NT2/D1 (cell line): ENCODE measurements around the gene DISP2.

Experiments used
- DNase-seq: peaks from one replicate; pipeline ENCODE4 v3.0.0-alpha.2; 2011; ENCODE audit warnings: low read depth, low spot score
- H3K27me3 ChIP-seq: 2 replicates; pipeline ENCODE4 v1.6.0; 2011; ENCODE audit warnings: mild to moderate bottlenecking; ENCODE audit not compliant: insufficient read length, insufficient read depth
- H3K36me3 ChIP-seq: 2 replicates; pipeline ENCODE4 v1.6.1; 2011; ENCODE audit warnings: mild to moderate bottlenecking, low read length, mixed read lengths; ENCODE audit not compliant: insufficient read depth, insufficient read length
- H3K4me1 ChIP-seq: 2 replicates; pipeline ENCODE4 v1.5.1; 2011; ENCODE audit not compliant: insufficient read depth, insufficient read length
- H3K4me3 ChIP-seq: 2 replicates; pipeline ENCODE4 v1.5.1; 2011; ENCODE audit warnings: low read depth; ENCODE audit not compliant: insufficient read length
- H3K9ac ChIP-seq: 2 replicates; pipeline ENCODE4 v1.6.0; 2011; ENCODE audit warnings: low read depth; ENCODE audit not compliant: insufficient read length
- H3K9me3 ChIP-seq: 2 replicates; pipeline ENCODE4 v1.5.1; 2011; ENCODE audit warnings: mild to moderate bottlenecking, low read length; ENCODE audit not compliant: insufficient read depth
- SUZ12 ChIP-seq: IDR thresholded peaks from 2 replicates; pipeline ENCODE4 v1.6.1; 2011; ENCODE audit not compliant: insufficient read length, insufficient read depth; ENCODE audit errors: extremely low read depth
- YY1 ChIP-seq: IDR thresholded peaks from 2 replicates; pipeline ENCODE4 v1.6.1; 2011; ENCODE audit not compliant: insufficient read length, insufficient read depth
- ZNF274 ChIP-seq: IDR thresholded peaks from 2 replicates; pipeline ENCODE4 v1.6.1; 2011; ENCODE audit warnings: mild to moderate bottlenecking, low read depth, low read length

Gene DISP2

GRCh38 chr15:40313531-40314398 lies 44.3 kb upstream of the DISP2 start:
- DNase-seq, result no peak

GRCh38 chr15:40314723-40315276 lies 43.2 kb upstream of the DISP2 start:
- TF ChIP-seq ZNF274 (no peak), YY1 (no peak), SUZ12 (no peak)
- peaks cover 4% of the 10 kb centered on the region for H3K27me3 ChIP-seq
- no peaks in the 10 kb centered on the region for H3K9me3 ChIP-seq
- no peak for DNase-seq
- no peaks in the 10 kb centered on the region for H3K36me3 ChIP-seq
- H3K4me1 ChIP-seq, result peaks cover 4% of the 10 kb centered on the region
- H3K4me3 ChIP-seq, result no peak overlapping the region
- no peak overlapping the region for H3K9ac ChIP-seq

More at GRCh38 chr15:40313531-40314398, 44.3 kb upstream of the DISP2 start:
- Histone ChIP-seq H3K9ac (no peak overlapping the region), H3K4me1 (peaks cover 9% of the 10 kb centered on the region), H3K27me3 (peaks cover 4% of the 10 kb centered on the region), H3K9me3 (no peaks in the 10 kb centered on the region), H3K4me3 (no peak overlapping the region), H3K36me3 (no peaks in the 10 kb centered on the region)
- TF ChIP-seq SUZ12 (no peak), ZNF274 (no peak), YY1 (no peak)

GRCh38 chr15:40316931-40317330 lies 41.1 kb upstream of the DISP2 start:
- Histone ChIP-seq H3K9me3 (no peaks in the 10 kb centered on the region), H3K27me3 (peaks cover 3% of the 10 kb centered on the region), H3K4me3 (no peak overlapping the region), H3K9ac (no peak overlapping the region), H3K4me1 (peaks cover 8% of the 10 kb centered on the region), H3K36me3 (no peaks in the 10 kb centered on the region)
- no peak for DNase-seq
- TF ChIP-seq YY1, result no peak
- TF ChIP-seq SUZ12, result no peak
- TF ChIP-seq ZNF274, result no peak

GRCh38 chr15:40317580-40317979 lies 40.4 kb upstream of the DISP2 start:
- H3K4me1 ChIP-seq, result peaks cover 13% of the 10 kb centered on the region
- no peak for DNase-seq
- H3K9me3 ChIP-seq, result no peaks in the 10 kb centered on the region
- TF ChIP-seq YY1 (no peak), SUZ12 (no peak), ZNF274 (no peak)
- H3K4me3 ChIP-seq, result no peak overlapping the region
- H3K27me3 ChIP-seq, result peaks cover 4% of the 10 kb centered on the region
- no peak overlapping the region for H3K9ac ChIP-seq
- no peaks in the 10 kb centered on the region for H3K36me3 ChIP-seq

- H3K4me1 ChIP-seq, result peaks cover 15% of the 10 kb centered on the region
- peaks cover 4% of the 10 kb centered on the region for H3K27me3 ChIP-seq
- no peak for DNase-seq
- H3K9me3 ChIP-seq, result no peaks in the 10 kb centered on the region
- TF ChIP-seq SUZ12 (no peak), YY1 (no peak), ZNF274 (no peak)
- no peak overlapping the region for H3K4me3 ChIP-seq
- no peaks in the 10 kb centered on the region for H3K36me3 ChIP-seq
- H3K9ac ChIP-seq, result no peak overlapping the region
These were observed 37.6 kb upstream of the DISP2 start for GRCh38 chr15:40320409-40320808.

GRCh38 chr15:40320931-40321371 lies 37.1 kb upstream of the DISP2 start:
- DNase-seq, result no peak
- Histone ChIP-seq H3K4me3 (no peak overlapping the region), H3K9me3 (no peaks in the 10 kb centered on the region), H3K9ac (no peak overlapping the region), H3K4me1 (peaks cover 15% of the 10 kb centered on the region), H3K27me3 (peaks cover 4% of the 10 kb centered on the region), H3K36me3 (peaks cover 5% of the 10 kb centered on the region)
- TF ChIP-seq YY1 (no peak), SUZ12 (no peak), ZNF274 (no peak)

- Histone ChIP-seq H3K27me3 (peaks cover 4% of the 10 kb centered on the region), H3K9me3 (no peaks in the 10 kb centered on the region), H3K4me3 (peak overlapping the region; percentile 28), H3K4me1 (peaks cover 15% of the 10 kb centered on the region), H3K9ac (peak overlapping the region; percentile 72), H3K36me3 (peaks cover 14% of the 10 kb centered on the region)
- no peak for TF ChIP-seq ZNF274
- no peak for TF ChIP-seq YY1
- TF ChIP-seq SUZ12, result no peak
- no peak for DNase-seq
These were observed 35.3 kb upstream of the DISP2 start for GRCh38 chr15:40322531-40323238.
